A549 (cell line): ENCODE results near the gene TAF8. TPM values are rescaled to one million over a fixed set of nuclear protein-coding genes. Genes with fewer than 3 reads are reported as not detected.

Experiments used
- ATAC-seq, 2 experiments: fragments of 200-7000 bp in 1 of 2; fragments of >200 bp in 1 of 2; cut with Nextera tagmentation in 1 of 2; cut with Tn5 transposase in 1 of 2; 3 replicates each; pipeline versions ENCODE4 v1.8.0 to v1.9.1; 2018 to 2020; ENCODE audit warnings: mild to moderate bottlenecking in 1 of 2, moderate library complexity in 1 of 2
- CTCF ChIA-PET: fragments of 300-600 bp; sonication (Branson Sonifier 250); formaldehyde crosslinking; extraction: SDS; loops from one replicate; lab custom pipeline; 2021; ENCODE audit warnings: antibody characterized with exemption, inconsistent platforms; lab: Yijun Ruan, JAX
- POLR2A ChIA-PET: fragments of 350-600 bp; formaldehyde crosslinking; extraction: SDS; loops from one replicate; lab custom pipeline; 2021; ENCODE audit warnings: antibody characterized with exemption, inconsistent platforms; lab: Yijun Ruan, JAX
- DNase-seq, 2 experiments: peaks; one replicate each; pipeline versions ENCODE4 v3.0.0 to v3.0.0-alpha.2; 2011 to 2016; ENCODE audit warnings: low read depth in 1 of 2, low spot score in 1 of 2
- FAIRE-seq: peaks from 2 replicates; lab custom pipeline; 2011; peaks lifted over from hg19 to GRCh38; lab: Jason Lieb, UNC
- H3K27ac ChIP-seq, 2 experiments: fragments of >200 bp; sonication (Bioruptor Twin); formaldehyde crosslinking; 3 replicates each; pipeline ENCODE4 v1.5.1; 2016 to 2017
- H3K4me1 ChIP-seq: fragments of >200 bp; sonication (Bioruptor Twin); formaldehyde crosslinking; 3 replicates; pipeline ENCODE4 v1.6.1; 2016
- H3K4me2 ChIP-seq: fragments of >200 bp; sonication (Bioruptor Twin); formaldehyde crosslinking; 3 replicates; pipeline ENCODE4 v1.6.1; 2016
- H3K4me3 ChIP-seq: fragments of >200 bp; sonication (Bioruptor Twin); formaldehyde crosslinking; 3 replicates; pipeline ENCODE4 v1.5.1; 2016
- H3K9me3 ChIP-seq: fragments of >200 bp; sonication (Bioruptor Twin); formaldehyde crosslinking; 3 replicates; pipeline ENCODE4 v1.6.1; 2016
- BCL3 ChIP-seq: fragments of >200 bp; sonication (Bioruptor Twin); formaldehyde crosslinking; IDR thresholded peaks from 3 replicates; pipeline ENCODE4 v1.6.1; 2016
- BHLHE40 ChIP-seq: IDR thresholded peaks from 2 replicates; pipeline ENCODE4 v1.6.1; 2012; ENCODE audit warnings: low read depth, low read length, inconsistent platforms
- CBX8 ChIP-seq: fragments of 200-600 bp; sonication (generic); IDR thresholded peaks from 2 replicates; pipeline ENCODE4 v1.6.1; 2016
- CEBPB ChIP-seq, 2 experiments: fragments of >200 bp in 1 of 2; sonication (Bioruptor Twin) in 1 of 2; formaldehyde crosslinking in 1 of 2; IDR thresholded peaks; 2 replicates each; pipeline ENCODE4 v1.6.1; 2012 to 2016
- CTCF ChIP-seq: fragments of >200 bp; sonication (Bioruptor Twin); formaldehyde crosslinking; IDR thresholded peaks from 3 replicates; pipeline ENCODE4 v1.5.1; 2016
- ESRRA ChIP-seq: fragments of 150-350 bp; IDR thresholded peaks from 2 replicates; pipeline ENCODE4 v1.6.1; 2014; ENCODE audit warnings: mild to moderate bottlenecking, low read length, borderline replicate concordance
- FOSL2 ChIP-seq, 2 experiments: fragments of 450-650 bp in 1 of 2; fragments of >200 bp in 1 of 2; sonication (Bioruptor Twin) in 1 of 2; formaldehyde crosslinking; IDR thresholded peaks; 2 replicates each; pipeline versions ENCODE4 v1.5.0 to v1.6.1; 2016 to 2020; ENCODE audit warnings: mild to moderate bottlenecking in 1 of 2, moderate library complexity in 1 of 2
- GATA3 ChIP-seq: IDR thresholded peaks from 2 replicates; pipeline ENCODE4 v1.6.1; 2012; ENCODE audit warnings: borderline replicate concordance
- HDAC2 ChIP-seq: fragments of 200-600 bp; sonication (generic); IDR thresholded peaks from 2 replicates; pipeline ENCODE4 v1.6.1; 2016
- HEYL ChIP-seq: fragments of 250-450 bp; sonication (Bioruptor Pico); IDR thresholded peaks from 2 replicates; pipeline ENCODE4 v1.8.0; 2021; ENCODE audit warnings: mild to moderate bottlenecking, moderate library complexity
- HMGXB4 ChIP-seq: fragments of 250-450 bp; sonication (Bioruptor Pico); IDR thresholded peaks from 2 replicates; pipeline ENCODE4 v1.5.0; 2021; ENCODE audit warnings: mild to moderate bottlenecking, moderate library complexity, borderline replicate concordance
- HOXA7 ChIP-seq: fragments of 250-450 bp; sonication (Bioruptor Pico); IDR thresholded peaks from 2 replicates; pipeline ENCODE4 v1.5.0; 2020; ENCODE audit warnings: mild to moderate bottlenecking, moderate library complexity
- HOXB5 ChIP-seq: fragments of 250-450 bp; sonication (Bioruptor Pico); IDR thresholded peaks from 2 replicates; pipeline ENCODE4 v1.5.0; 2020; ENCODE audit warnings: mild to moderate bottlenecking, moderate library complexity
- JUN ChIP-seq, 2 experiments: fragments of >200 bp; sonication (Bioruptor Twin); formaldehyde crosslinking; IDR thresholded peaks; 2 replicates in 1 of 2; 3 replicates in 1 of 2; pipeline ENCODE4 v1.6.1; 2016 to 2017
- MAFK ChIP-seq: fragments of 450-650 bp; IDR thresholded peaks from 2 replicates; pipeline ENCODE4 v1.6.1; 2014; ENCODE audit not compliant: partially characterized antibody
- PBX3 ChIP-seq: IDR thresholded peaks from 2 replicates; pipeline ENCODE4 v1.6.1; 2012
- PHF8 ChIP-seq: fragments of 200-600 bp; sonication (generic); IDR thresholded peaks from 2 replicates; pipeline ENCODE4 v1.6.1; 2016; ENCODE audit warnings: low read depth, mild to moderate bottlenecking, antibody characterized with exemption, moderate library complexity, borderline replicate concordance
- POLR2AphosphoS2 ChIP-seq: conservative IDR thresholded peaks from 2 replicates; pipeline ENCODE4 v1.6.1; 2012; ENCODE audit warnings: low read length, improper control_type of control experiment, inconsistent platforms
- RCOR1 ChIP-seq: fragments of 150-350 bp; IDR thresholded peaks from 2 replicates; pipeline ENCODE4 v1.6.1; 2014; ENCODE audit warnings: antibody characterized with exemption, low read length, low read depth
- USF2 ChIP-seq: fragments of 450-650 bp; IDR thresholded peaks from 2 replicates; pipeline ENCODE4 v1.6.1; 2014; ENCODE audit warnings: antibody characterized with exemption
- ZC3H11A ChIP-seq: fragments of 450-650 bp; IDR thresholded peaks from 2 replicates; pipeline ENCODE4 v1.6.1; 2014; ENCODE audit warnings: antibody characterized with exemption, mild to moderate bottlenecking
- WGBS: methylation state at CpG from one replicate; pipeline ENCODE4 v1.1.6; 2017; ENCODE audit errors: missing lambda C conversion rate; 5-methylcytosine and 5-hydroxymethylcytosine counted together
- polyA plus RNA-seq, 4 experiments: library from polyadenylated mRNA; depleted of rRNA in 3 of 4; stranded (reverse); fragments of >200 nt; fragmentation: RNase III in 1 of 4; extraction: RNeasy Plus Mini Kit Qiagen cat#74134 plus additional on column Dnase treatment in 1 of 4; gene quantifications; 2 replicates in 3 of 4; 3 replicates in 1 of 4; pipeline ENCODE4 v1.2.3, GENCODE V29; 2011 to 2017

Gene TAF8
- polyA plus RNA-seq, 2 of the 4 experiments (the other 2 are of a cell fraction): 14.0 to 18.7 TPM

- WGBS: 94% methylated on average over 2 of the region's 4 CpGs
- Histone ChIP-seq H3K4me3 (no peak overlapping the region), H3K4me2 (no peak overlapping the region)
- no peak for ATAC-seq
- no peak for TF ChIP-seq HDAC2
- no peak for TF ChIP-seq POLR2AphosphoS2
- TF ChIP-seq BCL3: no peak
- no peak for TF ChIP-seq GATA3
- TF ChIP-seq, all 56 proteins: peak for 0
- Histone ChIP-seq H3K27ac (peak overlapping the region in 1 of 2 experiments; percentile 30; a peak in 2 of 6 replicates), H3K9me3 (no peaks in the 10 kb centered on the region), H3K4me1 (peaks cover 31% of the 10 kb centered on the region)
- CTCF ChIA-PET: interaction anchor here (1.3 kb wide), 1 partner anchor 12 kb away, joined by 3 read pairs; no protein-coding TSS in a partner anchor
- POLR2A ChIA-PET: interaction anchor here (0.7 kb wide), 1 partner anchor 76 kb away, joined by 4 read pairs; no protein-coding TSS in a partner anchor
- FAIRE-seq (no peak), DNase-seq (no peak)
These were observed 83.6 kb downstream of the TAF8 start for GRCh38 chr6:42133926-42134325.

GRCh38 chr6:42135161-42135560 lies 84.8 kb downstream of the TAF8 start:
- 96% methylated on average over 12 of the region's 12 CpGs for WGBS
- ATAC-seq (no peak), DNase-seq (no peak), FAIRE-seq (no peak)
- no peak overlapping the region for H3K4me3 ChIP-seq
- POLR2A ChIA-PET: no interaction called here
- no peak overlapping the region for H3K4me2 ChIP-seq
- peak overlapping the region in 1 of 2 experiments; percentile 50; a peak in 1 of 6 replicates for H3K27ac ChIP-seq
- CTCF ChIA-PET: interaction anchor here (0.6 to 0.9 kb wide), 2 partner anchors 17 to 34 kb away, joined by 3 to 4 read pairs; no protein-coding TSS in a partner anchor
- peaks cover 43% of the 10 kb centered on the region for H3K4me1 ChIP-seq
- no peaks in the 10 kb centered on the region for H3K9me3 ChIP-seq
- TF ChIP-seq PHF8: no peak
- TF ChIP-seq HEYL (CRISPR knock-in tag): no peak
- no peak for TF ChIP-seq ZC3H11A
- TF ChIP-seq BHLHE40: no peak

GRCh38 chr6:42135722-42136121 lies 85.4 kb downstream of the TAF8 start:
- Histone ChIP-seq H3K4me3 (no peak overlapping the region), H3K9me3 (no peaks in the 10 kb centered on the region), H3K4me1 (peaks cover 49% of the 10 kb centered on the region), H3K4me2 (no peak overlapping the region), H3K27ac (peak overlapping the region in 1 of 2 experiments; percentile 28; a peak in 1 of 6 replicates)
- POLR2A ChIA-PET: no interaction called here
- FAIRE-seq: no peak
- WGBS: 93% methylated on average over 2 of the region's 2 CpGs
- no peak for DNase-seq
- TF ChIP-seq HOXB5 (CRISPR knock-in tag) (no peak), JUN (IDR thresholded peaks at IDR 0.05) (no peak), ESRRA (no peak)
- ATAC-seq: no peak
- CTCF ChIA-PET: interaction anchor here (0.9 to 1.7 kb wide), 3 partner anchors 12 to 42 kb away, joined by 3 to 6 read pairs (median 4); no protein-coding TSS in a partner anchor

GRCh38 chr6:42136508-42137193 lies 86.3 kb downstream of the TAF8 start:
- H3K4me1 ChIP-seq: peaks cover 54% of the 10 kb centered on the region
- H3K4me3 ChIP-seq: no peak overlapping the region
- peak overlapping the region; percentile 84 to 91 for H3K27ac ChIP-seq
- 29% methylated on average over 14 of the region's 14 CpGs for WGBS
- DNase-seq (peak; percentile 58 to 62), FAIRE-seq (no peak), ATAC-seq (peak; percentile 55 to 64; a peak in 5 of 6 replicates)
- POLR2A ChIA-PET: interaction anchor here (0.8 to 1.1 kb wide), 3 partner anchors 18 to 44 kb away, joined by 3 to 12 read pairs (median 3); no protein-coding TSS in a partner anchor
- CTCF ChIA-PET: interaction anchor here (0.6 to 1.7 kb wide), 10 partner anchors 8 to 545 kb away, joined by 3 to 6 read pairs (median 4); no protein-coding TSS in a partner anchor
- TF ChIP-seq HMGXB4 (CRISPR knock-in tag): no peak
- TF ChIP-seq CEBPB (IDR thresholded peaks at IDR 0.05): no peak
- TF ChIP-seq RCOR1: no peak
- no peak for TF ChIP-seq FOSL2 (IDR thresholded peaks at IDR 0.05)
- peak; percentile 52 for TF ChIP-seq FOSL2 (CRISPR knock-in tag; IDR thresholded peaks at IDR 0.05)
- no peak for TF ChIP-seq CBX8
- no peak for TF ChIP-seq POLR2AphosphoS2
- TF ChIP-seq HOXA7 (CRISPR knock-in tag): no peak
- TF ChIP-seq USF2: no peak
- peak; percentile 74 for TF ChIP-seq MAFK
- no peak for TF ChIP-seq PBX3
- TF ChIP-seq CTCF: peak; percentile 28
- H3K9me3 ChIP-seq: no peaks in the 10 kb centered on the region
- H3K4me2 ChIP-seq: peak overlapping the region; percentile 76
